Left lobe of liver (tissue), 2 donors: ENCODE measurements around the gene RELA. TPM values are rescaled to one million over a fixed set of nuclear protein-coding genes. Genes with fewer than 3 reads are reported as not detected.
A peak's percentile ranks its signal among the peaks of the same experiment; 100 is the strongest.

Experiments
- ATAC-seq: fragments of 200-7000 bp; cut with Tn5 transposase; one replicate; pipeline ENCODE4 v1.9.1; 2020; ENCODE audit warnings: mild to moderate bottlenecking, moderate library complexity
- DNase-seq: peaks from one replicate; pipeline ENCODE4 v3.0.0-alpha.2; 2020; ENCODE audit warnings: low spot score
- total RNA-seq: library from RNA; stranded (reverse); gene quantifications from one replicate; pipeline ENCODE4 v1.2.1, GENCODE V29; 2021
- donor health status: DM: no; HTN: no; CAD: no; lungs with moderate emphysema.
- donor health status: DM: no; HTN: yes; CAD: no.

Gene RELA
- total RNA-seq, 1 donor from 2014 or later: 34.3 TPM

GRCh38 chr11:65616575-65617001 lies 46.1 kb downstream of the RELA start:
- DNase-seq: no peak
- no peak for ATAC-seq

GRCh38 chr11:65615950-65616574 lies 46.7 kb downstream of the RELA start:
- DNase-seq (no peak), ATAC-seq (no peak)

- ATAC-seq (peak; percentile 76), DNase-seq (peak; percentile 100)
Measured at GRCh38 chr11:65615229-65615949, 47.3 kb downstream of the RELA start, which contains the start of gene PCNX3. Gene PCNX3 (plus strand): TSS chr11:65615776. CDS start chr11:65616312, 536 bp downstream.

DNA sequence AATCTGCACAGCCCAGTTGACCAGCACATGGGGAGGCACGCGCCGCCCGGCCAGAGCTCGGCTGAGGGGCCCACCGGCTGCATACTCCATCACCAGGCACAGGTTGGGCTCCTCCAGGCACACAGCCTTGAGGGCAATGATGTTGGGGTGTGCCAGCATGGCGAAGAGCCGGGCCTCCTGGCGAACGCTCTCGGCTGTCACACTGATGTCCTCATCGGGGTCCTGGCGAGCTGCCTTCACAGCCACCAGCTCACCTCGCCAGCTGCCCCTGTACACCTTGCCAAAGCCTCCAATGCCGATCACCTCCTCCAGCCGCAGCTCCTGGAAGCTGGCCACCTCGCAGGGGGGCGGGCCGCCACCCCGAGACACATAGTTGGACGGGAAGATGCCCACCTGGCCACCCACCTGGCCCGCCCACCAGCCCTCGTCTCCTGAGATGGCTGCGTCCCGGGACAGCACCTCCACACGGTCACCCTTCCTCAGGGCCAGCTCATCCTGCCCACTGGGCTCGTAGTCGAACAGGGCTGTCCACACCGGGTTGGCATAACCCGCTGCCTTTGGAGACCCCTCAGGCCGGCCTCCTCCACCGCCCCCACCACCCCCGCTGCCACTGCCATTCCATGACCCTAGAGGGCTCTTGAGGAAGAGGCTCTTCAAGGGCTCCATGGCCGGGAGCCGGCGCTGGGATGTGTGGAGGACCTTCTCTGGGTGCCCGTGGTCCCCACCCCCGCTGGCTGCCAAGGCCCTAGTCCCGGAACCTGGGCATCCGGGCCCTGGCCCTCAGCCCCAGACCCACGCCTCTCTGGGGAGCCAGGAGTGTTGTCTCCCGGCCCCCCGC lies 49.4 kb downstream of the RELA start:
- peak; percentile 70 for DNase-seq
- peak; percentile 0 for ATAC-seq

GRCh38 chr11:65612691-65613090 lies 50.0 kb downstream of the RELA start:
- DNase-seq (no peak), ATAC-seq (no peak)

DNA sequence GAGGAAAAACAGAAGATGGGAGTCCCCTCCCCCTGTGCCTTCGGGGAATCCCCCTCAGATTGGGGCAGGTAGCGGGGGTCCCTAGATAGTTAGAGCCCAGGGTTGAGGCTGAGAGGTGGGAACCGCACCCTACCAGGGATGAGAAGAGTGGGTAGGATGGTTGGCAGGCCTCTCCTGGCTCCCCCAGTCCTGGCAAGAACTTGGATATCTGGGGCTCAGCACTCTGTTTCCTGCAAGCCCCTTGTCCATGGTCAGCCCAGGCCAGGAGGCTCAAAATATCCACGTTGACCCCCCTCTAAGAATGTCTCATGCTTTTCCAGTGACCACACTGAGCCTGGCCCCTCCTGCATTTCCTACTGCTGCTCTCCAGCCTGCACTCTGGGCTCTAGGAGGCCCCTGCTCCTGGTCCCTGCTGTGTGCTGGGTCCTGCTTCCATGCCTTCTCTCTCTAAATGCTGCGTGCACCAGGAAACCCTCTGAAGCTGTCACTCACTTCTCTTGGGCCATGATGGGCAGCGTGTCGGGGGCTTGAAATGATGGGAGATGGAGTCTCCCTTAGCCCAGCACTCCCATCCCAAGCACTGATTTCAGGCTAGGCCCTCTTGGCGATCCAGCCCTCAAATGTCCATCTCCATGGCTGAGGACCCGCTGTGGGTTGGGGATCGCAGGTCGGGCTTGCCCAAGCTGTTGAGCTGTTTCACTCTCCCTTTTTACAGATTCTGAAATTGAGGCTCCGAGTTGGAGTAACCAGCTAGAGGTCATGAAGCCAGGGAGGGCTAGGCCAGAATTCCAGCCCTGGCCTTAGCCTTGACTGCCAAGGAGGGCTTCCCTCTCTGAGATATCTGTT lies 50.7 kb downstream of the RELA start:
- DNase-seq (no peak), ATAC-seq (no peak)

DNA sequence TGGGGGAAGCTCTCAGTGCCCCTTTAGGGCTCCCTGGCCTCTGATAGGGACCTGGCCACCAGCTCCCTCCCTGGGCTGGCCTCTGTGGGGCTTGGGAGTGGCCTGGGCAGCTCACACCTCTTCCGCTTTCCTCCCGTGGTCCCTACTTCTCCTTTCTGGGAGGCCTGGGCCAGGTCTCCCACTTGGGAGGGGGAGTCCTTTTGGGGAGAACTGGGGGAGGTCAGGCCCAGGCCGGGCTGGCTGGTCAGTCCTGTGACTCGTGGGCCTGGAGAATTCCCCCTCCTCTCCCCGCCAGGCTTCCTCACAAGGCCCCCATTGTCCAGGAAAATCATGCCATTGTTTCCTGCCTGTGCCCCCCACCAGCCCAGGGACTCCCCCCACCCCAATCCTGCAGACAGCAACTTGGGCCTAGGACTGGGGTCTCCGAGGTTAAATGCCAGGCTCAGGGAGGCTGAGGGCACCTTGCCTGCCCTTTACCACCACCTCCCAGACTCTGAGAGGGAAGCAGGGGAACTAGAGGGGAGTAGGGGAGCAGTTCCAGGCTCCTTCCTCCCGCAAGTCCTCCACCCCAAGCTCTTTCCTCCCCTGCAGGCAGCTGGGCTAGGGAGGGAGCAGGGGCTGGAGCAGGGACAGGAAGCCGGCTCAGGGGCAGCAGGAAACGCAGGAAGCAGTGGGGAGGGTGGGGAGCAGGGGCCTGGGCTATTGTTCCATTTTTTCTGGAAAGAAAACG lies 51.5 kb downstream of the RELA start:
- DNase-seq (no peak), ATAC-seq (no peak)

- ATAC-seq (no peak), DNase-seq (no peak)
Measured at GRCh38 chr11:65610404-65610803, 52.3 kb downstream of the RELA start.

GRCh38 chr11:65609665-65610064 lies 53.1 kb downstream of the RELA start:
- ATAC-seq: no peak

GRCh38 chr11:65609229-65609628 lies 53.5 kb downstream of the RELA start:
- ATAC-seq (no peak), DNase-seq (no peak)

More at GRCh38 chr11:65609665-65610064, 53.1 kb downstream of the RELA start:
- no peak for DNase-seq

DNA sequence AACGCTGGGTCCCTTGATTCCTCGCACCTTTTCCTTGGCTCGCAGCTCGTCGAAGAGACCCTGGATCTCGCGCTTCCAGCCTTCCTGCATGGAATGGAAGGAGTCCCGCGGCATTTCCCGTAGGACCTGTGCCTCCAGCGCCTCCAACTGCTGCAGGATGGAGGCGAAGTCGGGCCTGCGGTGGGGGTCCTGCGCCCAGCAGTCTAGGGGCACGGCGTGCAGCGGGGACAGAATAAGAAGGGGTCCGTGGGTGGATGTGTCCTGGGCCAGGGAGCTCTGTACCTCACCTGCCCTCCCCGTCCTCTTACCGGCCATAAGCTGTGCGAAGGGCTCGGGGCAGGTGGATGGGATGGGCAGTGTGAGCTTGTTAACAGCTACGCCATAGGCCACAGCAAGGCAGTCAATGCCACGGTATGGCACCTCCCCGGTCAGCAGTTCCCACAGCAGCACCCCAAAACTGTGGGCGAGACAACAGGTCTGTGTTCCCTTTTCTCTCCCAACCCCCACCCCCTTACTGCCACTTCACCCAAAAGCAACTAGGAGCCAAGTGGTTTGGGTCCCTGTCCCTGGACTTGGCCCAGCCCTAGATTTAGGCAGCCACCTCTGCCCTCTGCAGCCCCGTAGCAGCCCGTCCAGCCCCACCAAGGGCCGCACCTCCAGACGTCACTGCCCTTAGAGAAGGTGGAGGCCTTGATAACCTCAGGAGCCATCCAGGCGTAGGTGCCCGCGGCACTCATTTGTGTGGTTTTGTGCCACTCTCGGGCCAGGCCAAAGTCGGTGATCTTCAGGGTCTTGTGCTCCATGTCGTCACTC lies 54.9 kb downstream of the RELA start:
- DNase-seq (no peak), ATAC-seq (no peak)

GRCh38 chr11:65606876-65607613 lies 55.7 kb downstream of the RELA start:
- ATAC-seq (peak; percentile 56), DNase-seq (no peak)

GRCh38 chr11:65604258-65604657 lies 58.5 kb downstream of the RELA start:
- ATAC-seq: no peak

More at GRCh38 chr11:65604258-65604657, 58.5 kb downstream of the RELA start:
- no peak for DNase-seq

Other genes with a start within 250 kb of the RELA start
- gene NEAT1, start 240.1 kb downstream of the RELA start, total RNA-seq: 766 TPM
- 2,761 TPM for gene MALAT1, start 163.9 kb downstream of the RELA start, total RNA-seq
- gene SCYL1, start 137.8 kb downstream of the RELA start, total RNA-seq: 67.6 TPM
- 42.3 TPM for gene LTBP3, start 104.6 kb downstream of the RELA start, total RNA-seq
- 17.0 TPM for gene ZNRD2, start 92.4 kb downstream of the RELA start, total RNA-seq
- gene FAM89B, start 90.4 kb downstream of the RELA start, total RNA-seq: 19.0 TPM
- gene EHBP1L1, start 86.9 kb downstream of the RELA start, total RNA-seq: 13.5 TPM
- gene KCNK7, start 67.1 kb downstream of the RELA start, total RNA-seq: not detected
- gene MAP3K11, start 48.7 kb downstream of the RELA start, total RNA-seq: 85.4 TPM
- 16.8 TPM for gene PCNX3, start 47.1 kb downstream of the RELA start, total RNA-seq
- gene SIPA1, start 24.8 kb downstream of the RELA start, total RNA-seq: 29.5 TPM
- gene KAT5, start 49.3 kb upstream of the RELA start, total RNA-seq: 19.4 TPM
- 24.2 TPM for gene RNASEH2C, start 57.9 kb upstream of the RELA start, total RNA-seq
- 13.4 TPM for gene AP5B1, start 118.1 kb upstream of the RELA start, total RNA-seq
- gene OVOL1, start 124.1 kb upstream of the RELA start, total RNA-seq: 0.23 TPM
- not detected for gene SNX32, start 171.0 kb upstream of the RELA start, total RNA-seq
- 240 TPM for gene CFL1, start 195.3 kb upstream of the RELA start, total RNA-seq
- 14.3 TPM for gene MUS81, start 197.5 kb upstream of the RELA start, total RNA-seq
- 6.0 TPM for gene EFEMP2, start 209.9 kb upstream of the RELA start, total RNA-seq
- gene CTSW, start 216.9 kb upstream of the RELA start, total RNA-seq: 0.63 TPM
- 20.3 TPM for gene FIBP, start 225.6 kb upstream of the RELA start, total RNA-seq
- gene CCDC85B, start 227.8 kb upstream of the RELA start, total RNA-seq: 7.9 TPM
- gene FOSL1, start 237.5 kb upstream of the RELA start, total RNA-seq: 0.53 TPM